ENCODE results near the gene DHRS12.

DHRS12 gene

DNA sequence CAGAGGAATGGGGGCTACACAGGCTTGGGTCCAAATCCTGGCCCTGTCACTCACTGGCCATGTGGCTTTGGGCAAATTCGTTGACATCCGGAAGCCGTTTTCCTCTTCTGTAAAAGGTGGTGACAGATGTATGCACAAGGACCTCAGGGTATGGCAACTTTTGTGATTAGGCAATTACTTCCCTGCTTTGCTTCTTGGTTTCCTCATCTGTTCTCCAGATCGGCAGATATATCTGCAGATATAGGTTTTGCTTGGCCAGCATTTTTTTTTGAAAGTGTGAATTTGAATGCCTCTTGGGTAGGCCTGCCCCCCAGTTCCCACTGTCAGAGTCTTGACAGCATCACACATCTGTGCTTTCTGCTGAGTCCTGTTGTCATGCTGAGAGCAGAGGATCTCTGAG, 23.3 kb upstream of the DHRS12 start:
- Histone ChIP-seq H3K4me3 (ENCODE audit: low read depth, low read length, poor library complexity, severe bottlenecking) (no peak overlapping the region), H2AFZ (ENCODE audit: low read length) (no peak overlapping the region), H3K27me3 (ENCODE audit: insufficient read depth, low read length) (no peaks in the 10 kb centered on the region), H3K79me2 (ENCODE audit: insufficient read depth, low read length) (no peaks in the 10 kb centered on the region), H3F3A (ENCODE audit: insufficient read depth, low read length) (no peaks in the 10 kb centered on the region), H3K4me1 (ENCODE audit: insufficient read depth, low read length, severe bottlenecking) (peaks cover 100% of the 10 kb centered on the region), H3K9me2 (ENCODE audit: low read depth, low read length) (no peaks in the 10 kb centered on the region), H4K20me1 (ENCODE audit: insufficient read depth, low read length) (no peaks in the 10 kb centered on the region), H3K36me3 (ENCODE audit: insufficient read depth, low read length) (no peaks in the 10 kb centered on the region), H3K9me3 (ENCODE audit: low read length) (no peaks in the 10 kb centered on the region), H3K9ac (ENCODE audit: low read length) (peak overlapping the region; percentile 42; the same call in 1 of the 2 replicates), H3K4me2 (ENCODE audit: low read length) (peak overlapping the region; percentile 56; the same call in 1 of the 2 replicates), H3K27ac (ENCODE audit: low read depth, low read length, poor library complexity, severe bottlenecking) (peak overlapping the region; percentile 97)
- TF ChIP-seq, protein P1, sequence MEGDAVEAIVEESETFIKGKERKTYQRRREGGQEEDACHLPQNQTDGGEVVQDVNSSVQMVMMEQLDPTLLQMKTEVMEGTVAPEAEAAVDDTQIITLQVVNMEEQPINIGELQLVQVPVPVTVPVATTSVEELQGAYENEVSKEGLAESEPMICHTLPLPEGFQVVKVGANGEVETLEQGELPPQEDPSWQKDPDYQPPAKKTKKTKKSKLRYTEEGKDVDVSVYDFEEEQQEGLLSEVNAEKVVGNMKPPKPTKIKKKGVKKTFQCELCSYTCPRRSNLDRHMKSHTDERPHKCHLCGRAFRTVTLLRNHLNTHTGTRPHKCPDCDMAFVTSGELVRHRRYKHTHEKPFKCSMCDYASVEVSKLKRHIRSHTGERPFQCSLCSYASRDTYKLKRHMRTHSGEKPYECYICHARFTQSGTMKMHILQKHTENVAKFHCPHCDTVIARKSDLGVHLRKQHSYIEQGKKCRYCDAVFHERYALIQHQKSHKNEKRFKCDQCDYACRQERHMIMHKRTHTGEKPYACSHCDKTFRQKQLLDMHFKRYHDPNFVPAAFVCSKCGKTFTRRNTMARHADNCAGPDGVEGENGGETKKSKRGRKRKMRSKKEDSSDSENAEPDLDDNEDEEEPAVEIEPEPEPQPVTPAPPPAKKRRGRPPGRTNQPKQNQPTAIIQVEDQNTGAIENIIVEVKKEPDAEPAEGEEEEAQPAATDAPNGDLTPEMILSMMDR (IDR thresholded peaks at IDR 0.05; ENCODE audit: low read length): no peak
- TF ChIP-seq EZH2 (IDR thresholded peaks at IDR 0.05; ENCODE audit: borderline replicate concordance, low read length): no peak

DNA sequence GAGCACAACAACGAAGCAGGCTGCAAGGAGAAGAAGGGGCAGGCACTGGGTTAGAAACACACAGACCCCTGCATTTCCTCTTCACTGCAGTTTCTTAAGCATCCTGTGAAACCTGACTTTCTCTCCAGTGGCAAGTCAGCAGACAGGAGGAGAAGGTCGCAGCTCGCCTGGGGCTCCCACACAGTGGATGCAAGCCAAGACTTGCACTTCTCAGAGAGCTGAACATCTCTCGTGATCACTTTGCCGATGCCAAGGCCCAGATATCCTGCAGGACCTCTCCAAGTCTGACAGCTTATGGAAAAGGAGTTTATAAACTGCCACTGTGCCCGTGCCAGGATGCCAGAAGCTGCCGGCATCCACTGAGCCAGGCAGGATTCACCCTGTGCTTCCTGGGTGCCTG, 22.6 kb upstream of the DHRS12 start:
- Histone ChIP-seq H3K36me3 (ENCODE audit: insufficient read depth, low read length) (no peaks in the 10 kb centered on the region), H3K79me2 (ENCODE audit: insufficient read depth, low read length) (no peaks in the 10 kb centered on the region), H3K27me3 (ENCODE audit: insufficient read depth, low read length) (no peaks in the 10 kb centered on the region), H3F3A (ENCODE audit: insufficient read depth, low read length) (no peaks in the 10 kb centered on the region), H4K20me1 (ENCODE audit: insufficient read depth, low read length) (no peaks in the 10 kb centered on the region), H3K4me1 (ENCODE audit: insufficient read depth, low read length, severe bottlenecking) (peaks cover 100% of the 10 kb centered on the region), H3K9ac (ENCODE audit: low read length) (peak overlapping the region; percentile 42; the same call in 1 of the 2 replicates), H2AFZ (ENCODE audit: low read length) (no peak overlapping the region), H3K9me3 (ENCODE audit: low read length) (no peaks in the 10 kb centered on the region), H3K4me2 (ENCODE audit: low read length) (peak overlapping the region; percentile 56; the same call in 1 of the 2 replicates), H3K4me3 (ENCODE audit: low read depth, low read length, poor library complexity, severe bottlenecking) (peak overlapping the region; percentile 5), H3K27ac (ENCODE audit: low read depth, low read length, poor library complexity, severe bottlenecking) (peak overlapping the region; percentile 97), H3K9me2 (ENCODE audit: low read depth, low read length) (no peaks in the 10 kb centered on the region)
- TF ChIP-seq EZH2 (IDR thresholded peaks at IDR 0.05; ENCODE audit: borderline replicate concordance, low read length): no peak
- TF ChIP-seq, protein P1 (IDR thresholded peaks at IDR 0.05; ENCODE audit: low read length): no peak

DNA sequence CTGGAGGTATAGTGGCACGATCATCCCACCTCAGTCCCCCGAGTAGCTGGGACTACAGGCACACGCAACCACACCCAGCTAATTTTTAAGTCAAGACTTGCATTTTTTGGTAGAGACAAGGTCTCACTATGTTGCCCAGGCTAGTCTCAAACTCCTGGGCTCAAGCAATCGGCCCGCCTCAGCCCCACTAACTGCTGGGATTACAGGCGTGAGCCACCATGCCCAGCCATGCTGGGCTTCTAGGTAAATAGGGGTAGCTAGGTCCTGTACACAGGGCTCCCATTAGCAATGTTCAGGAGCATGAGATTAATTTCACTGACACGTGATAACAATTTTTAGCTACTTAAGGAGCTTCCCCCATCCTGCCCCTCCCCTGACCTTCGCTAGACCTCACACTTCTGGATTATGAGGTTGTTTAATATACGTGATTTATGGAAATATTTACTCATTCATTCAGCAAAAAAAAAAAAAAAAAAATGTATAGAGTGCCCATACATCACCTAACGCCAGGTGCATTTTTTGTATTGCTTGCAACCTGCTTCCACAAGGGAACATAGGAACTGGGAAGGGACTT, 21.8 kb upstream of the DHRS12 start:
- Histone ChIP-seq H3K27me3 (ENCODE audit: insufficient read depth, low read length) (no peaks in the 10 kb centered on the region), H2AFZ (ENCODE audit: low read length) (no peak overlapping the region), H3K9me2 (ENCODE audit: low read depth, low read length) (no peaks in the 10 kb centered on the region), H3K79me2 (ENCODE audit: insufficient read depth, low read length) (no peaks in the 10 kb centered on the region), H3K9me3 (ENCODE audit: low read length) (no peaks in the 10 kb centered on the region), H4K20me1 (ENCODE audit: insufficient read depth, low read length) (no peaks in the 10 kb centered on the region), H3K4me3 (ENCODE audit: low read depth, low read length, poor library complexity, severe bottlenecking) (peak overlapping the region; percentile 0), H3K36me3 (ENCODE audit: insufficient read depth, low read length) (no peaks in the 10 kb centered on the region), H3K4me1 (ENCODE audit: insufficient read depth, low read length, severe bottlenecking) (peaks cover 100% of the 10 kb centered on the region), H3K4me2 (ENCODE audit: low read length) (peak overlapping the region; percentile 56), H3F3A (ENCODE audit: insufficient read depth, low read length) (no peaks in the 10 kb centered on the region), H3K9ac (ENCODE audit: low read length) (peak overlapping the region; percentile 42; the same call in 1 of the 2 replicates), H3K27ac (ENCODE audit: low read depth, low read length, poor library complexity, severe bottlenecking) (peak overlapping the region; percentile 97)
- TF ChIP-seq, protein P1 (IDR thresholded peaks at IDR 0.05; ENCODE audit: low read length): no peak
- TF ChIP-seq EZH2 (IDR thresholded peaks at IDR 0.05; ENCODE audit: borderline replicate concordance, low read length): no peak

Data from OCI-LY1 (cell line).